GM12875 (cell line): ENCODE data around the gene PLBD2.

Experiments
- H3K4me3 ChIP-seq: one replicate; pipeline ENCODE4 v1.5.1; 2011; ENCODE audit warnings: low read depth, low read length, control low read depth
- TF ChIP-seq, protein P1 (sequence below): IDR thresholded peaks from 2 replicates; pipeline ENCODE4 v1.5.1; 2011; ENCODE audit warnings: low read depth, mild to moderate bottlenecking, control low read depth, inconsistent platforms, low read length, moderate library complexity, borderline replicate concordance; ENCODE audit not compliant: insufficient read depth

The PLBD2 gene

DNA sequence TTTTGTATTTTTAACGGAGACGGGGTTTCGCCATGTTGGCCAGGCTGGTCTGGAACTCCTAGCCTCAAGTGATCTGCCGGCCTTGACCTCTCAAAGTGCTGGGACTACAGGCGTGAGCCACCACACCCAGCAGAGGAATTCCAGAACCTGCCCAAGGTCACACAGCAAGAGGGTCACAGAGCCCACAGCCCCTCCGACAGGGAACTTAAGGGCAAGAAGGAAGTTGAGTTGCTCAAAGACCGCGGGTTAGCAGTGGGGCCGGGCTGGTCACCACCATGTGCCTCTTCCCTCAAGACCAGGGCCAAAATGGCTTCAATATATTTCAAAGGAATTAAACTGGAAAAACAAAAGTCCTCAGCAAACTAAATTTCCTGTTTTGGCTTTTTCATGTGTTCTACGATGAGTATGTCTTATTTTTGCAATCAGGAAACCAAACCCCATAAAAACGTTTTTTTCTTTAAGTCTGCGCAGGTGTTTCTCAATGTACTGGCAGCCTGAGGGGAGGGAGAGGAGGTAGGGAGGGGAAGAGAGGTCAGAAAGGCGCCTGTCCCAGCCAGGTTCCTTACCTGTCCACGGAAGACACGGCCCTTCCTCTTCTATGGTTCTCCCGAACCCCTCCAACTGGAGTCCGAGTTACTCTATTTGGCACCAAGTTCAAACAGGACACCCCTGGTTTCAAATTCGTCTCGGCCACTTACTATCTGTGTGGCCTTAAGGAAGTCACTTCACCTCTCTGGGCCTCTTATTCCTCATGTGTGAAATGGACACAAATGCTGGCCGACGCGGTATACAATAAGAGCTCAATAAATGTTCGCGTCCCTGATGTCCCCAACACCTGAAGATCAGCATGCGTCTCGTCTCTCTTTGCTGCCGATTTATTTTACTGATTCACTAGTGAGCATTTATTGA lies 24.3 kb upstream of the PLBD2 start:
- TF ChIP-seq, protein P1, sequence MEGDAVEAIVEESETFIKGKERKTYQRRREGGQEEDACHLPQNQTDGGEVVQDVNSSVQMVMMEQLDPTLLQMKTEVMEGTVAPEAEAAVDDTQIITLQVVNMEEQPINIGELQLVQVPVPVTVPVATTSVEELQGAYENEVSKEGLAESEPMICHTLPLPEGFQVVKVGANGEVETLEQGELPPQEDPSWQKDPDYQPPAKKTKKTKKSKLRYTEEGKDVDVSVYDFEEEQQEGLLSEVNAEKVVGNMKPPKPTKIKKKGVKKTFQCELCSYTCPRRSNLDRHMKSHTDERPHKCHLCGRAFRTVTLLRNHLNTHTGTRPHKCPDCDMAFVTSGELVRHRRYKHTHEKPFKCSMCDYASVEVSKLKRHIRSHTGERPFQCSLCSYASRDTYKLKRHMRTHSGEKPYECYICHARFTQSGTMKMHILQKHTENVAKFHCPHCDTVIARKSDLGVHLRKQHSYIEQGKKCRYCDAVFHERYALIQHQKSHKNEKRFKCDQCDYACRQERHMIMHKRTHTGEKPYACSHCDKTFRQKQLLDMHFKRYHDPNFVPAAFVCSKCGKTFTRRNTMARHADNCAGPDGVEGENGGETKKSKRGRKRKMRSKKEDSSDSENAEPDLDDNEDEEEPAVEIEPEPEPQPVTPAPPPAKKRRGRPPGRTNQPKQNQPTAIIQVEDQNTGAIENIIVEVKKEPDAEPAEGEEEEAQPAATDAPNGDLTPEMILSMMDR = no peak
- peak overlapping the region; percentile 69 for H3K4me3 ChIP-seq

DNA sequence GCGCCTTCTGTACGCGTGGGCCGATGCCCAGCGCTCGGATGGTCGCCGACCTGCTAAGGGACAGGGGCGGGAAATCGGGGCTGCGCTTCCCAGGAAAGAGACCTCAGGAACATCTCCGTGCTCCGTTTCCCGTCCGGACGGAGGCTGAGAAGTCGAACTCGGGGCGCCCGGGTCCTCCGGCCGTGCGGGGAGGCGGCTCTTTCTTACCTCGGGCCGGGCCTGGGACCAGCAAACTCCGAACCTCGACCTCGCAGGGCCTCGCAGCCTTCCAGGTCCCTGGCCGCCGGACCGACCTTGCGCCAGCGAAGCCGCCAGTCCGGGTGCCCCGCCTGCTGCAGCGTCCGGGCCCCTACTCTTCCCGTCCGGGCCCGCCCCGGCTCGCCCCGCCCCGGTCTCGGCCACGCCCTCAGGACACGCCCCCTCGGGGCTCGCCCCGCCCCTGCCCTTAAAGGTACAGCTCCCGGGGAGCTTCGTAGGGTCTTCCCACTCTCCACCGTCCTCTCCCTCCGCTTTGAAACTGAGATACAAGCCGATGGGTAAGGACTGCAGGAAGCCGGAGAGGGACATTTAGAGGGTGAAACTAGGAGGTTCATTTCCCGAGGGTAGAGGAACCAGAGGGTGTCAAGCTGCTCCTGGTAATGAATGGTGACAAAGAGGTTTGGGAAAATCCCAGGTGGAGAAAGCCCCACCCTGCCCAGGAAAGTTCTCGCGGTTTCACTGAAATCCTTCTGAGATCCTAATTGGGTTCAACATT lies 23.4 kb upstream of the PLBD2 start, which contains the start of gene SLC8B1:
SLC8B1 (minus strand) TSS at position 324 of the 754 bp plus-strand sequence. CDS start 2,231 bp downstream, outside the sequence.
- peak within 1 kb of the TSS; percentile 69 for H3K4me3 ChIP-seq
- TF ChIP-seq, protein P1 = no peak

DNA sequence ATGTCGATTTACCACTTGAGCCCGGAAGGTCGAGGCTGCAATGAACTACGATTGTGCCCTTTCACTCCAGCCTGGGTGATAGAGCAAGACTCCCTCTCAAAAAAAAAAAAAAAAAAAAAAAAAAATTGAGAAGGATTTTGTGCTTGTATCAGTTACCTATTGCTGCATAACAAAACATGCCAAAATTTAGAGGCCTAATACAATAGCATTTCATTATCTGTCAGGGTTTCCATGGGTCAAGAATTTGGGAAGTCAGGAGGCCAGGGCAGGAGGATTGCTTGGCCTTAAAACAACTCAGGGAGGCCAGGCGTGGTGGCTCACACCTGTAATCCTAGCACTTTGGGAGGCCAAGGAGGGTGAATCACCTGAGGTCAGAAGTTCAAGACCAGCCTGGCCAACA lies 18.8 kb upstream of the PLBD2 start:
- TF ChIP-seq, protein P1 = no peak
- no peak overlapping the region for H3K4me3 ChIP-seq

DNA sequence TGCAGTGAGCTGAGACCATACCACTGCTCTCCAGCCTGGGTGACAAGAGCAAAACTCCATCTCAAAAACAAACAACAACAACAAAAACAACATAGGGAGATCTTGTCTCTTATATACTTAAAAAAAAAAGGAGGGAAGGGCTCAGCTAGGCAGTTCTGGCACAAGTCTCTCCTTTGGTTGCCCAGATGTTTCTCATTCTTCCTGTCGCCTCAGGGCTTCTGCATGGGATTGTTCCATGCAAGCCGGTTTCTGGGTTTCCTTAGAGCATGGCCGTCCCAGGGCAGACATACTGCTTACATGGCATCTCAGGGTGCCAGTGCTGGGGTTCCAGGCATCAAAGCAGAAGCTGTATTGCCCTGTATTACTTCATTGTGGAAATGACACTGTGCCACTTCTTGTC lies 18.3 kb upstream of the PLBD2 start:
- TF ChIP-seq, protein P1 = no peak
- no peak overlapping the region for H3K4me3 ChIP-seq

DNA sequence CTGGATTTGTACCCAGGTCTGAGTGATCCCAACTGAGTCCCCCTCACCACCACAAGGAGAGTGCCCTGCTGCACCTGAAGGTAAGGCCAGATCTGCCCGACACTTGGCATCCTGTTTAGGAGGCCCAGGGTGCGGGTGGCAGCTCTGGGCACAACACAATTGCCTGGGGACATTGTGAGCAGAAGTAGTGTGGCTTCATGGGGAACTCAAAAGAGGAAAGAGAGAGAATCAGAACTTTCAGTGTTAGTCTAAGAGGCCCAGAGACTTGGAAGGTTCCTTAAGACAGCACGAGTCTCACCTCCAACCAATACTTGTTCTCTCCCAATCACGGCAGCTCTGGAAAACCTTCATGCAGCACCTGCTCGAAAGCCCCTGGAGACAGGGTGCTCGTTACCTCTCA lies 16.9 kb upstream of the PLBD2 start:
- TF ChIP-seq, protein P1 = no peak
- no peak overlapping the region for H3K4me3 ChIP-seq

DNA sequence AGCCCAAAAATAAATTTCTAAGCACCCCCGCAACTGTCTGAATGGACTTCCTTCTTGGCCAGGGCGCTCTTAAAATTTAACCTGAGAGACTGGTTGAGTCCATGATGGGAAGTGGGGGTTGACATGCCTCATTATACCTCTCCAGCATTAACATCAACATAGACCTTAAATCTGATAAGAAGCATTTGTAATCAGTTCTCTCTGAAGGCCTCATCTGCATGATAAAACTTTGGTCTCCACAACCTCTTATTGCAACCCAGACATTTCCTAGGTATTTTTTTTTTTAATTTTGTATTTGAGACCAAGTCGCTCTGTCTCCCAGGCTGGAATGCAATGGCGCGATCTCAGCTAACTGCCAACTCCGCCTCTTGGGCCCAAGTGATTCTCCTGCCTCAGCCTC lies 13.1 kb upstream of the PLBD2 start:
- no peak overlapping the region for H3K4me3 ChIP-seq
- TF ChIP-seq, protein P1 = no peak
